ENCODE results near the gene RBKS. TPM values are rescaled to one million over a fixed set of nuclear protein-coding genes. Genes with fewer than 3 reads are reported as not detected.

Gene RBKS
- total RNA-seq, 1 donor from 2014 or later, result 1.2 TPM

GRCh38 chr2:27806311-27807059 lies 83.7 kb downstream of the RBKS start:
- Mint-ChIP-seq H3K27ac (ENCODE audit: unreplicated experiment) (no peak overlapping the region), H3K4me3 (ENCODE audit: unreplicated experiment) (no peak overlapping the region), H3K4me1 (ENCODE audit: low read depth, unreplicated experiment) (peaks cover 2% of the 10 kb centered on the region), H3K36me3 (ENCODE audit: unreplicated experiment) (no peaks in the 10 kb centered on the region), H3K27me3 (ENCODE audit: unreplicated experiment) (peaks cover 2% of the 10 kb centered on the region), H3K9me3 (ENCODE audit: unreplicated experiment) (no peaks in the 10 kb centered on the region)
- TF ChIP-seq, protein P1, sequence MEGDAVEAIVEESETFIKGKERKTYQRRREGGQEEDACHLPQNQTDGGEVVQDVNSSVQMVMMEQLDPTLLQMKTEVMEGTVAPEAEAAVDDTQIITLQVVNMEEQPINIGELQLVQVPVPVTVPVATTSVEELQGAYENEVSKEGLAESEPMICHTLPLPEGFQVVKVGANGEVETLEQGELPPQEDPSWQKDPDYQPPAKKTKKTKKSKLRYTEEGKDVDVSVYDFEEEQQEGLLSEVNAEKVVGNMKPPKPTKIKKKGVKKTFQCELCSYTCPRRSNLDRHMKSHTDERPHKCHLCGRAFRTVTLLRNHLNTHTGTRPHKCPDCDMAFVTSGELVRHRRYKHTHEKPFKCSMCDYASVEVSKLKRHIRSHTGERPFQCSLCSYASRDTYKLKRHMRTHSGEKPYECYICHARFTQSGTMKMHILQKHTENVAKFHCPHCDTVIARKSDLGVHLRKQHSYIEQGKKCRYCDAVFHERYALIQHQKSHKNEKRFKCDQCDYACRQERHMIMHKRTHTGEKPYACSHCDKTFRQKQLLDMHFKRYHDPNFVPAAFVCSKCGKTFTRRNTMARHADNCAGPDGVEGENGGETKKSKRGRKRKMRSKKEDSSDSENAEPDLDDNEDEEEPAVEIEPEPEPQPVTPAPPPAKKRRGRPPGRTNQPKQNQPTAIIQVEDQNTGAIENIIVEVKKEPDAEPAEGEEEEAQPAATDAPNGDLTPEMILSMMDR (IDR thresholded peaks at IDR 0.05; ENCODE audit: partially characterized antibody, unreplicated experiment), result no peak
- DNase-seq, result no peak

DNA sequence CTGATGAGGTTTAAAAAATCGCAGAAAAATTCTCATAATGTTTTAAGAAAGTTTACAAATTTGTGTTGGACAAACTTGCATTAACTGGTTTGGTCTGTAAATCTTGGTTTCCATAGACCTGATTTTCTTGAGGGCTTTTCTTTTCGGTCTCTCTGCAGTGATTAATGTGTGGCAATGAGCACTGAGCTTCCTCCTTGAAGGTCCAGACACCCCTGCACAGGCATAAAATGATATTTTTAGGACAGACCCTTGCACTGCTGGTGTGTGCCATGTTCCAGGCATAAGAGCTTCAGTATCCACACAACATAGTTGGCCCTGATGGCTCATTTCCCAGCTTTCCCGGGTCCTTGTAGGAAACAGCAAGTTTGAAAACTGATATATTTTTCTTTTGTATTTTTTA lies 85.0 kb downstream of the RBKS start:
- TF ChIP-seq, protein P1 (IDR thresholded peaks at IDR 0.05; ENCODE audit: partially characterized antibody, unreplicated experiment), result no peak
- Mint-ChIP-seq H3K27ac (ENCODE audit: unreplicated experiment) (no peak overlapping the region), H3K9me3 (ENCODE audit: unreplicated experiment) (no peaks in the 10 kb centered on the region), H3K27me3 (ENCODE audit: unreplicated experiment) (no peaks in the 10 kb centered on the region), H3K4me3 (ENCODE audit: unreplicated experiment) (no peak overlapping the region), H3K4me1 (ENCODE audit: low read depth, unreplicated experiment) (no peaks in the 10 kb centered on the region), H3K36me3 (ENCODE audit: unreplicated experiment) (no peaks in the 10 kb centered on the region)
- DNase-seq, result no peak

DNA sequence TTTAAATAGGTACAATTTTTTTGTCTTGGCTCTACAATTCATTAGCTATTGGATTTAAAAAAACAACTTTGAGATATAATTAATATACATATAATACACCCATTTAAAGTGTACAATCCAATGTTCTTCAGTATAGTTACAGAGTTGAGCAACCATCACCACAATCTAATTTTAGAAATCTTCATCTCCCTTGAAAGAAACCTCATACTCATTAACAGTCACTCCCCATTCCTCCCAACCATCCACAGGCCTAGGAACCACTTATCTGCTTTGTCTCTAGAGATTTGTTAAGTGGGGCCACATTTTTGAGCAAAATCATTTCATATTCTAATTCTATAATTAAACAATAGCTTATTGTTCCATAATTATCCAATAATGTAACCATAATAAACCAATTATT lies 86.0 kb downstream of the RBKS start:
- Mint-ChIP-seq H3K27ac (ENCODE audit: unreplicated experiment) (no peak overlapping the region), H3K9me3 (ENCODE audit: unreplicated experiment) (no peaks in the 10 kb centered on the region), H3K36me3 (ENCODE audit: unreplicated experiment) (no peaks in the 10 kb centered on the region), H3K4me3 (ENCODE audit: unreplicated experiment) (no peak overlapping the region), H3K27me3 (ENCODE audit: unreplicated experiment) (peaks cover 1% of the 10 kb centered on the region), H3K4me1 (ENCODE audit: low read depth, unreplicated experiment) (no peaks in the 10 kb centered on the region)
- TF ChIP-seq, protein P1 (IDR thresholded peaks at IDR 0.05; ENCODE audit: partially characterized antibody, unreplicated experiment), result no peak
- no peak for DNase-seq

GRCh38 chr2:27803046-27803445 lies 87.1 kb downstream of the RBKS start:
- no peak for DNase-seq
- no peaks in the 10 kb centered on the region for H3K4me1 Mint-ChIP-seq (ENCODE audit: low read depth, unreplicated experiment)
- TF ChIP-seq, protein P1 (IDR thresholded peaks at IDR 0.05; ENCODE audit: partially characterized antibody, unreplicated experiment), result no peak
- no peak overlapping the region for H3K4me3 Mint-ChIP-seq (ENCODE audit: unreplicated experiment)
- H3K36me3 Mint-ChIP-seq (ENCODE audit: unreplicated experiment), result no peaks in the 10 kb centered on the region
- H3K27me3 Mint-ChIP-seq (ENCODE audit: unreplicated experiment), result peaks cover 1% of the 10 kb centered on the region
- H3K9me3 Mint-ChIP-seq (ENCODE audit: unreplicated experiment), result no peaks in the 10 kb centered on the region
- no peak overlapping the region for H3K27ac Mint-ChIP-seq (ENCODE audit: unreplicated experiment)

DNA sequence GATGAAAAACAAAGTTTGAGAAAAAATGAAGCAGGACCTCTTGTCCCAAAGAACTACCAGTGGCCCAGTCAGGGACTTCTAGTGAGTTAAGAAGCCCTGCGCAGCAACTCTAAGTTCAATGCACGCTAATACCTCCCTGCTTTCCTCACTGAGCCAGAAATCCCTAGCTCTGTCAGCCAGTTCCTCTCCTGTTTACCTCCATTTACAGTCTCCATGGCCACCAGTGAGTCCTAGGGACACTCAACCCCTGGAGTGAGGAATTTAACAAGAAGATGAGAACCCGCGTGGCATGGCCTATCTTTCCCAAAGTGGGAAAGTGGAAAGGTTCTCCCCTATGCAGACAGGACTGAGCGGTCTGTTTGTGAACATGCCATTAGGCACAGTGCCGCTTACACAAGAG lies 87.6 kb downstream of the RBKS start:
- Mint-ChIP-seq H3K36me3 (ENCODE audit: unreplicated experiment) (peaks cover 2% of the 10 kb centered on the region), H3K27me3 (ENCODE audit: unreplicated experiment) (peaks cover 1% of the 10 kb centered on the region), H3K4me3 (ENCODE audit: unreplicated experiment) (no peak overlapping the region), H3K27ac (ENCODE audit: unreplicated experiment) (no peak overlapping the region), H3K4me1 (ENCODE audit: low read depth, unreplicated experiment) (peaks cover 3% of the 10 kb centered on the region), H3K9me3 (ENCODE audit: unreplicated experiment) (no peaks in the 10 kb centered on the region)
- no peak for DNase-seq
- TF ChIP-seq, protein P1 (IDR thresholded peaks at IDR 0.05; ENCODE audit: partially characterized antibody, unreplicated experiment), result no peak

Measured in glutamatergic neuron (in vitro differentiated cells).